ENCODE measurements around the gene UBE3B.

DNA sequence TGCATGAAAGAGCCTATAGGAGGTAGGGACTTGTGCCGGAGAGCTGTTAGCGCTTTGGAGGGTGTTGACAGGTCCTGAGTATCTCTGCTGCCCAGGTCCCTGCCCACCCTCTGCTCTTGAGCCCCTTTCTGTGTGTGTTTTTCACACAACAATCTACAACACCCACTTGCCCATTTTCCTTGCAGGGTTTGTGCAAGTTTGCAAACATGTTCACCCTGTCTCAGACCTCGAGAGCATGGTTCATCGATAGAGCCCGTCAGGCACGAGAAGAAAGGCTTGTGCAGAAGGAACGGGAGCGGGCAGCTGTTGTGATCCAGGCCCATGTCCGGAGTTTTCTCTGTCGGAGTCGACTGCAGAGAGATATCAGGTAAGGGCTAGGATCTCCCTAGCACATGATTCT is 5.9 kb downstream of the UBE3B start:
- TF ChIP-seq, protein P1, sequence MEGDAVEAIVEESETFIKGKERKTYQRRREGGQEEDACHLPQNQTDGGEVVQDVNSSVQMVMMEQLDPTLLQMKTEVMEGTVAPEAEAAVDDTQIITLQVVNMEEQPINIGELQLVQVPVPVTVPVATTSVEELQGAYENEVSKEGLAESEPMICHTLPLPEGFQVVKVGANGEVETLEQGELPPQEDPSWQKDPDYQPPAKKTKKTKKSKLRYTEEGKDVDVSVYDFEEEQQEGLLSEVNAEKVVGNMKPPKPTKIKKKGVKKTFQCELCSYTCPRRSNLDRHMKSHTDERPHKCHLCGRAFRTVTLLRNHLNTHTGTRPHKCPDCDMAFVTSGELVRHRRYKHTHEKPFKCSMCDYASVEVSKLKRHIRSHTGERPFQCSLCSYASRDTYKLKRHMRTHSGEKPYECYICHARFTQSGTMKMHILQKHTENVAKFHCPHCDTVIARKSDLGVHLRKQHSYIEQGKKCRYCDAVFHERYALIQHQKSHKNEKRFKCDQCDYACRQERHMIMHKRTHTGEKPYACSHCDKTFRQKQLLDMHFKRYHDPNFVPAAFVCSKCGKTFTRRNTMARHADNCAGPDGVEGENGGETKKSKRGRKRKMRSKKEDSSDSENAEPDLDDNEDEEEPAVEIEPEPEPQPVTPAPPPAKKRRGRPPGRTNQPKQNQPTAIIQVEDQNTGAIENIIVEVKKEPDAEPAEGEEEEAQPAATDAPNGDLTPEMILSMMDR (IDR thresholded peaks at IDR 0.05): no peak
- TF ChIP-seq POLR2A (IDR thresholded peaks at IDR 0.05) (no peak), EP300 (IDR thresholded peaks at IDR 0.05) (no peak)
